Activated CD8-positive, alpha-beta memory T cell treated with anti-CD3 and anti-CD28 coated beads for 48 hours (primary cell): ENCODE data around the gene ST6GAL1.
"Not testable (repeated sequence)": the region's sequence is repeated elsewhere in the genome, so short reads cannot be mapped to it uniquely, and the experiment has no call there.

Experiments used
- DNase-seq, 3 experiments: peaks; one replicate each; pipeline ENCODE4 v3.0.0-alpha.2; 2020; ENCODE audit warnings: low read depth in 2 of 3, low spot score in 2 of 3

ST6GAL1 gene

DNA sequence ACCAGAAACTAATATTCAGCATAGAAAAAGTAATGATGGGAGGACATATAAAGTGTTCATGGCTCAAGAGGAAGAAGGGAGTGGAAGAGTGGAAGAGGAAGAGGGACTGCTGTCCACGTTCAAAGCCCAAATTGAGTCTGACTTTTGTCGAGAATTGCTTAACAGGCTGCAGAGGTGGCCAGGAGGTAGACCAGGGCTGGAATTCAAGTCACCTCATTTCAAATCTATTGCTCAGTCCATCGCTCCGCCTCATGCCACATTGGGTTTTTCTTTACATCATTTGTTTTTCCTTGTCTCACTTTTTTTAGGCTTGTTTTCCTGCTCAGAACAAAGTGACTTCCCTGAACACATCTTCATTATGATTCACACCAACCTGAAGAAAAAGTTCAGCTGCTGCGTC, 112.0 kb downstream of the ST6GAL1 start:
- DNase-seq: no peak

DNA sequence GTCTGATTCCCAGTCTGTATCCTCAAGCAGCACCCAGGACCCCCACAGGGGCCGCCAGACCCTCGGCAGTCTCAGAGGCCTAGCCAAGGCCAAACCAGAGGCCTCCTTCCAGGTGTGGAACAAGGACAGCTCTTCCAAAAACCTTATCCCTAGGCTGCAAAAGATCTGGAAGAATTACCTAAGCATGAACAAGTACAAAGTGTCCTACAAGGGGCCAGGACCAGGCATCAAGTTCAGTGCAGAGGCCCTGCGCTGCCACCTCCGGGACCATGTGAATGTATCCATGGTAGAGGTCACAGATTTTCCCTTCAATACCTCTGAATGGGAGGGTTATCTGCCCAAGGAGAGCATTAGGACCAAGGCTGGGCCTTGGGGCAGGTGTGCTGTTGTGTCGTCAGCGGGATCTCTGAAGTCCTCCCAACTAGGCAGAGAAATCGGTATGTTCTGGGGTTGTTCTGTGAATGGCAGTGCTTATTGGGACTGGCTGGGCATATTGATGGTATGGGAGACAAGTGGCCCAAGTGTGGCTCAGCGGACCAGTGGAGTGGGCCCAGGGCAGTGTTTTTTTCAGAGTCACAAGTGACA, 112.6 kb downstream of the ST6GAL1 start:
- DNase-seq: no peak

DNA sequence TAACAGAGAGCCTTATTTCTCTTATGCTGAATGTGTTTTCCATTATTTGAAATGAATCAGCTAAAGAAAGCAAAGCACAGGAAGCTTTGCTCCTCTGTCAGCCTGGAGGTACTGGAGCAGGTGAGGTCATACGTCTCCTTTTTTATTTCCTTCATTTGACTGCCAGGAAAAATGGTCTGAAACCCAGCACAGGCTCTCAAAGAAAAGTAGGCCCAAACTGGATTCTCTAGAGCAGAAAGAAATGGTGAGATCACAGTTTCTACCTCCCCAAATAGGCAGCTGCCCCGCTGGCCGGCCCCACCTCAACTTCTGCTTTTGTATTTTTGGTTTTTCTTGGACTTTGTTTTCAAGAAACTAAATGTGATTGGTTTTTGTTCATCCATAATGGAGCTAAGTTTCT, 113.9 kb downstream of the ST6GAL1 start:
- no peak for DNase-seq

DNA sequence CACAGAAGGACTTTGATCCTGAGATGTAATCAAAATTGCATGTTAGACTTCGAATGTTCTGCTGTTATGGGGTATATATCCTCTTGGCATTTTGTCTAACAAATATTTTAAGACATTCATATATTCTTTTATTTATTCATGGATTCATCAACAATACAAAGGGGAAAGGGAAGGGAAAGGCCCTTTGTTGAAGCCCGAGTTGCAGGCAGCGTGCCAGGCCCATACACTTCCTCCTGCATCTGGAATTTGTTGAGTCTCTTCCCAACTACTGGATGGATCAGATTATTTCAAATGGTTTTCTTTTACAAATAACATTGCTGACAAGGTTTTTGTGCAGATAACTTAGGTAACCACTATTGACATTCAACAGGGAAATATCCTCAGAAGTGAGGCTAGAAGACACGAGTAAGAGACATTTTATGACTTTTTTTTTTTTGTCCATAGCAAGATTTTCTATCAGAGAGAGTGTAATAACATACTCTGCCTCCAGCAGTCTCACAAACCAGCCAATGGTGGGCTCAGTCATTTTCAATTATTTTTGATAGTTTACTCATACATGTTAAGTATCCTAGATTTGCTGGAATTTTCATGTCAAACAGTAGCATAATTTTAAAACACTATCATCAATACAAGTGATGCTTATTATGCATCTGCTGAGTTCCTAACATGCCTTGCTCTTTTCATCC, 114.7 kb downstream of the ST6GAL1 start:
- no peak for DNase-seq

DNA sequence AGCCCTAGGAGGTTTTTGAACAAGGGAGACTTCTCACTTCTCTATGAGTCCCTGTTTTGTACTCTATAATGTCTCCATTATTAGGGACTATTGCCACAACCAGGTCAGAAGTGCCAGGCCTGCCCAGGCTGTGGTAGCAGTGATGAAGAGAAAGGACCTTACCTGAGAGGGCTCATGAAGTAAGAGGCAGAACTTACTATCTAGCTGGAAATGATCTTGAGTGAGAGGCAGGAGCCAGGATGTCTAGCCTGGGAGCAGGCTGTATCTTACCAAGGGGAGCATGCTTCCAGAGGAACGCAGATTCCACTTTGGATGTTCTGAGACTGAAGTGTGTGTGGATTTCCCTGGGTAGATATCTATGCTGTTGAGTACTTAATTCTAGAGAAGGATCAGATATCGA, 115.7 kb downstream of the ST6GAL1 start:
- DNase-seq: no peak

DNA sequence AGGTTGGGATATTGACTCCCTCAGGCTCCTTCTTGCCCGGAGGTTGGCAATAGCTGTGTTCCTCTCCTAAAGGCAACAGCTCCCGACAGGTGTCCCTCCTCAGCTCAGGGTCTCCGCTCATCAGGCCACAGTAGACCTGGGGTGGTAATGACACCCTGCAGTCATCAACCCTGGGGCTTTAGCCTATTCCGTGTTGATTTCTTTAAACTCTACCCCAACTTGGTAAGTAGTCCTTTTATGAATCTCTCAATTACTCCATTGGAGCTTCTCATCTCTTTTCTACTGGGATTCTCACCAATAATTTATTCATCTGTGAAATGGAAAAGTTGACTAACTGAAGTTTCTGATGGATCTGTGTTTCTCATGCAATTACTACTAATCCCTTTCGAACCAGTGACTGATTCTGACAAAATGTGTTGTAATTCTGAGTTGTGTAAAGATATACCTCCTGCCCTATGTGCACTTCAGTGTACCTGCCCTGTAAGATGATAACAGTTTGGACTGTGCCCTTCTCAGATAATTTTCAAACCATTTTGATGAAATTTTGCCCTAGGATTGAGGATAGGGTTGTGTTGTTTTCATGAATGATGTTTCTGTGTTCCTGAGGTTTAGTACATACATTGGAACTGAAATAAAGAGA, 119.3 kb downstream of the ST6GAL1 start:
- DNase-seq: no peak

DNA sequence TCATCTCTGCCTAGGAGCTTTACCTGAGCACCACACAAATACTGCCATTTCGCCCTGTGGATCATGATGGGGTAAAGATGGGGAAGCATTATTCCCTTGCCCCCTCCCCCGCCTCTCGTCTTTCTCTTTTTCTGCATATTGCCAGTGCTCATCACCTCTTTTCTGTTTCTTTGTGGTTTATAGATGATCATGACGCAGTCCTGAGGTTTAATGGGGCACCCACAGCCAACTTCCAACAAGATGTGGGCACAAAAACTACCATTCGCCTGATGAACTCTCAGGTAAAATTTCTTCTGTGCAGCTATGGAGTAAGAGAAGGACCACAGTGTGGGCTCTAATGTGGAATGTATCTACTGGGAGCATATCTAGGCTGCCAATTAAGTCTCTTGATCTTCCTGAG, 120.7 kb downstream of the ST6GAL1 start:
- DNase-seq: no peak

DNA sequence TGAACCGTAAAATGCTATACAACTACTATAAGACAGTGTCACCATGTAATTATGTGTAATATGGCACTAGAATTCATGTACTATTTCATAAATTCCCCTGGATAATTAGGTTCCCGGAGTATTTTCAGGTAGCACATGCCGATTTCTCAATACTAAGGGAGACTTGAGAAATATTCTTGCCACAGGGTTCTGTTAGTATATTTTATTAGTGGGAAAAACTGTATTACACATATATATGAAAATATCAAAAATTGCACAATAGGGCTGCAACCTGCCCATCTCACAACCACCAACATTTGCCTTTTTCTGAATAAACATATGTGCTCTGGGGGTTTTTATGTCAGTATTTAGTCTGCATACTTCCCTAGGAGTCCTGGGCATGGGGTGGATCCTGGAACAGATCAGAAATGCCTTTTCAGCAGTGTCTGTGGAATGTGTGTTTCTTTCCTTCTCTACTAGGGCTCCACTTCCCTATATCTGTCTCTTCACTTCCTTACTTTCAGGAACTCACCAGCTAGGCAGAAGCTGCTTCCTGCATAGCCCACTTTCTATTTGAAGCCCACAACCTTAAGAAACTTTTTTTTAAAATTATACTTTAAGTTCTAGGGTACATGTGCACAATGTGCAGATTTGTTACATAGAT, 121.5 kb downstream of the ST6GAL1 start:
- DNase-seq: no peak

DNA sequence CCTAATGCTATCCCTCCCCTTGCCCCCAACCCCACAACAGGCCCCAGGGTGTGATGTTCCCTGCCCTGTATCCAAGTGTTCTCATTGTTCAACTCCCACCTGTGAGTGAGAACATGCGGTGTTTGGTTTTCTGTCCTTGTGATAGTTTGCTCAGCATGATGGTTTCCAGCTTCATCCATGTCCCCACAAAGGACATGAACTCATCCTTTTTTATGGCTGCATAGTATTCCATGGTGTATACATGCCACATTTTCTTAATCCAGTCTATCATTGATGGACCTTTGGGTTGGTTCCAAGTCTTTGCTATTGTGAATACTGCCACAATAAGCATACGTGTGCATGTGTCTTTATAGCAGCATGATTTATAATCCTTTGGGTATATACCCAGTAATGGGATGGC, 122.1 kb downstream of the ST6GAL1 start:
- not testable (repeated sequence) for DNase-seq

DNA sequence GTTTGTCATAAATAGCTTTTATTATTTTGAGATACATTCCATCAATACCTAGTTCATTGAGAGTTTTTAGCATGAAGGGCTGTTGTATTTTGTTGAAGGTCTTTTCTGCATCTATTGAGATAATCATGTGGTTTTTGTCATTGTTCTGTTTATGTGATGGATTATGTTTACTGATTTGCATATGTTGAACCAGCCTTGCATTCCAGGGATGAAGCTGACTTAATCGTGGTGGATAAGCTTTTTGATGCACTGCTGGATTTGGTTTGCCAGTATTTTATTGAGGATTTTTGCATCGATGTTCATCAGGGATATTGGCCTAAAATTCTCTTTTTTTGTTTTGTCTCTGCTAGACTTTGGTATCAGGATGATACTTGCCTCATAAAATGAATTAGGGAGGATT, 124.1 kb downstream of the ST6GAL1 start:
- DNase-seq: not testable (repeated sequence)

DNA sequence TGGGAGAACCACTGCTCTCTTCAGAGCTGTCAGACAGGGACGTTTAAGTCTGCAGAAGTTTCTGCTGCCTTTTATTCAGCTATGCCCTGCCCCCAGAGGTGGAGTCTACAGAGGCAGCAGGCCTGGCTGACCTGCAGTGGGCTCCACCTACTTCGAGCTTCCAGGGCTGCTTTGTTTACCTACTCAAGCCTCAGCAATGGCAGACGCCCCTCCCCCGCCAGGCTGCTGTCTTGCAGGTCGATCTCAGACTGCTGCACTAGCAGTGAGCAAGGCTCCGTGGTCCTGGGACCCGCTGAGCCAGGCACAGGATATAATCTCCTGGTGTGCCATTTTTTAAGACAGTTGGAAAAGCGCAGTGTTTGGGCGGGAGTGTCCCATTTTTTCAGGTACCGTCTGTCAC, 127.5 kb downstream of the ST6GAL1 start:
- not testable (repeated sequence) for DNase-seq

DNA sequence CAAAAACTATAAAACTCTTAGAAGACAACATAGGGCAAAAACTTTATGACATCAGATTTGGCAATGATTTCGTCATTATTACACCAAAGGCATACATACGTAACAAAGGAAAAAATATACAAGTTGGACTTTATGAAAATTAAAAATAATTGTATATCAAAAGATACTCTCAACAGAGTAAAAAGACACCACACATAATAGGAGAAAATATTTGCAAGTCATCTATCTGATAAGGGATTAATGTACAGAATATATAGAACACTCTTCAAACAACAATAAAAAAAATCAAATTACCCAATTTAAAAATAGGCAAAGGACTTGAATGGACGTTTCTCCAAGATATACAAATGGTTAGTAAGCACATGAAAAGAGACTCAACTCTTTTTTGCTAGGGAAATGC, 131.4 kb downstream of the ST6GAL1 start:
- no peak for DNase-seq

DNA sequence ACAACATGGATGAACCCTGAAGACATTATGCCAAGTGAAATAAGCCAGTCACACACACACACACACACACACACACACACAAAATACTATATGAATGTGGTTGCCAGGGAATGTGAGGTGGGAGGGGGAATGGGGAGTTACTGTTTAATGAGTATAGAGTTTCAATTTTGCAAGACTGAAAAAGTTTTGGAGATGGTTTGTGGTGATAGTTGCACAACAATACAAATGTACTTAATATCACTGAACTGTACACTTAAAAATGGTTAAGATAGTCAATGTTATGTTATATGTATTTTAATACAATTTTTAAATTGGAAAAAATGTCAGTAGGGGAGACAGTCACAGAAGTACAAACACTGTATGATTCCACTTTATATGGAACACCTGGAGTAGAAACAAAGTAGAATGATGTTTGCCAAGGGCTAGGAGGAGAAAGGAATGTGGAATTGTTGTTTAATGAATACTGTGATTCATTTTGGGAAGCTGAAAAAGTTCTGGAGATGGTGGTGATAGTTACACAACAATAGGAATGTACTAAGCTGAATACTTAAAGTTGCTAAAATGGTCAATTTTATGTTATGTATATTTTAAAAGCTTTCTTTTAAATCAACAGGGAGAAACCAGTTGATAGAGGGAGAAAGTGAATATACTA, 132.3 kb downstream of the ST6GAL1 start:
- DNase-seq: no peak

DNA sequence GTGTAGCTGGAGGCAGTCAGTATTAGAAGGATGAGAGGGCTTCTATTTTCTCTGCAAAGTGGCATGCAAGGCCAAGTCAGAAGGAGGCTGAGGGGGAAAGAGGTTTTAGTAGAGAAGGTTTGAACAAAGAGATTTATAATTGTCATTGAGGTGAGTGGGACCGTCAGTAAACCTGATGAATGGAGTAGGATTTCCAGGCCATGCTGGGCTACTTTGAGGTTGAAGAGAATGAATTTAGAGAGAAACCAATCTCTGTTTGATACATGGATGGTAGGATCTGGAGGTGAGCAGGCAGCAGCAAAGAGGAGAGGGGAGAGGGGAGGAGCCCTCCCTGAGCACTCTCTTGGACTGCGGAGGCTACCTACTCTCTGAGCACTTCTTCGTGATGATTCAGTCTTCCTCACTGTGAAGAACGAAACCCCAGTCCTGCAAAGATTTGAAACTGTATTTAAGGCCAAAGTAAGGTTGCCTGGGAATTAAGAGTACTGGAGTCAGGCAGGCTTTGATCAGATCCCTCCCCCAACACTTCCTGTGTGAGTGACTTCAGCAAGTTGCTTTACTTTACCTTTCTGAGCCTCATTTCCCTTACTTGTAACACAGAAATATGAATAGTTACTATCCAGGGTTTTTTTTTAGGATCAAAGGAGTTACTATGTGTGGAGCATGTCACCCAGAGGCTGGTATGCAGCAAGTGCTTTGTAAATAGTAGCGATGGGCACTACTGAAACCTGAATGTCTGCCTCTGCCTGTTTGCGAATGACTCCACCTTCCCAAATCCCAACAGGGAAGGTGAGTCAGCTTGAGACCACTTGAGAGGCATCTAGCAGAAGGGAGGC, 133.2 kb downstream of the ST6GAL1 start:
- DNase-seq: no peak

DNA sequence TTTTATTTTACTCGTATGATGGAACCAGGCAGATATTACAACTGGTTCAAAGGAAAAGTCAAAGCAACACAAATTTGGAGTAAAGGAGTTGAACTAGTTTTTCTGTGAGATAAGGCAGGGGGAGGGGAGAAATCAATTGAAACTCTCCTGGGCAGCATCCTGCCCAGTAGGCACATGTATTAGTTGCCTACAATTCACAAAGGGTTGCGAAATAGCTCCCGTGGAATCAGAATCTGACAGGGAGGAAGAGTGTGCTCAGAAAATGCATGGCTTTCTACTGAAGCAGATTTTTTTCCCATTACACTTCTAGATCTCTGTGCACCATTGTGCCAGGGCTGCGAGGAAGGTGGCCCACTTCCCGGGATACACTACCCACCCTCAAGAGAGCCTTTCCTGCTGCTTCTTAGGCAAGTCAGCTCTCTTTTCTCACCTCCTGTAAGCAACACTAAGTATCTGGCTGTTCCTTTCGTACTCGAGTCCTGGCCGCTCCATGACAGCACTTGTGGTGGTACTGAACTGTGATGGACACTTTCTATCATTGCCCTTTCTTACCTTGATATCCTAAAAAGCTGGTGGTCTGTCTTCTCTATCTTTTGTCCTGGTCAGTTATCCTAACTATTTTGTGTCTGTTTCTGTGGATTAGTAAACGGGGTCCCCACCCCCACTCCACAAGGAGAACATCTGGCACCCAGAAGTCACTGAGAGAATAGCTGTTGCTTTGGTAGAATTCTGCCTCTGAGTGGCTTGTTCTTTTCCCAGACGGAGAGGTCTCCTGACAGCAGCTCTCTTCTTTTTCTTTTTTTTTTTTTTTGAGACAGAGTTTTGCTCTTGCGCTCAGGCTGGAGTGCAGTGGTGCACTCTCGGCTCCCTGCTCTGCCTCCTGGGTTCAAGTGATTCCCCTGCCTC, 134.1 kb downstream of the ST6GAL1 start:
- DNase-seq: no peak

DNA sequence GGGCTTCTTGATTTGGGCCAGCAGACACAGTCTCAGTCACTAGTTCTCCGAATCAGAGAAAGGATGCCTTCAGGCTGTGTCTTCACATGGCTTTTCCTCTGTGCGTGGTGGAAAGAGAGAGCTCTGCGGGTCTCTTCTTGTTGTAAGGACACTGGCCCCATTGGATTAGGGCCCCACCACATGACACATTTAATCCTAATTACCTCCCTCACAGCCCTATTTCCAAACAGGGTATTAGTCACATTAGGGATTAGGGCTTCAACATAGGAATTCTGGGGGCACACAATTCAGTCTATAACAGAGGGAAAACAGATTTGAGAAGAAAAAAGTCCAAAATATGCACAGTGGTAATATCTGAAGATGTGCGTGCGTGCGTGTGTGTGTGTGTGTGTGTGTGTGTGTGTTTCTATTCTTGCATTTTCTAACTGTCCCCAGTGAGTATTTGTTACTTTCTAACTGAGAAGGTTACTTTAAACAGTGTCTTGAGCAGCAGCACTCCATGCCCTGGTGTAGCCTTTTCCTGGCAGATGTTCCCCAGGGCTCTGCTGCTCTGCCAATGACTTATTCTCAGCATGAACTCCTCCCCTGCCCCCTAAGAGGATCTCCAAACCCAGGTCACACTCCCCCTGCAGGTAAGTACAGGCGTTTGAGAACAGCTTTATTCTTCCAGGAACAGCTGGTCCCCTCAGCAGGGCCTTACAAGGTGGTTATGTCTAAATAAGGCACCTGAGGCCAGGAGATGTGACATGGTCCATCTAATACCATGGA, 136.1 kb downstream of the ST6GAL1 start:
- no peak for DNase-seq

DNA sequence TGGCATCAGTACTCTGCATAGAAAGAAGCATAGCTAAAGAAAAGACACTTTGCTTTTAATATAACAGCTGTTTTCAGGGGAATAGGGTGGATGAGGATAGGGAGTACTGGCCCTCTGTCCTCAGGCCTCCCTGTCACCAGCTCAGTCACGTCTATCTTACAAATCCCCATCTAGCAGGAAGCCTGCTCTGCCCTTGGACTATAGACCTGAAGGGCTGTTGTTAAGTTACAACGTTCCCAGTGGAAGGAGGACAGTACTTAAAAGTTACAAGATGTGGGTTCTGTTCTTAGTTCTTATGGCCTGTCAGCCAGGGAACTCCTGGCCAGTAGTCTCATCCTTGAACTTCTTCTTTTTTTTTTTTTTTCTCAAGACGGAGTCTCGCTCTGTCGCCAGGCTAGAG, 138.5 kb downstream of the ST6GAL1 start:
- no peak for DNase-seq

DNA sequence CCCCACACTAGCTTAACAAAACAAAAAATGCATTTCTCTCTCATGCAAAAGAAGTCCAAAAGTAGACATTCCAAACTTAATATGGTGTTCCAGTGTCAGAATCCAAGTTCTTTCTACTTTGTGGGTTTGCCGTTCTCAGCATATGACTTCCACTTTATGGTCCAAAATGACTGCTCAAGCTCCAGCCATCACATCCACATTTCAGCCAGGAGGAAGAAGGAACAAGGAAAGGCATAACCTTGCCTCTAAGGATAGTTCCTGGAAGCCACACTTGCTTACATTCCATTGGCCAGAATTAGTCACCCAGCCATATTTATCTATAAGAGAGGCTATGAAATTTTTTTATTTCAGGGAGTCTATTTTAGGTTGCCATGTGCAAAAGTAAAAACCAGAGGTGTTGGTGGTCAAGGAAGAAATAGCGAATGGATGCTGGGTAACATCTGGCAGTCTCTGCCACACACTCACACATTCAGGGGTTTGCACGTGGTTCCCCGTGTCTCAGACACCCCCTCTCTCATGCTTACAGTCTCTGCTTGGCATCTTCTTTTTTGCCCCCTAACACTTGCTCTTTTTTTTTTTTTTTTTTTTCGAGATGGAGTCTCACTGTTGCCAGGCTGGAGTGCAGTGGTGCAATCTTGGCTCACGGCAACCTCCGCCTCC, 139.7 kb downstream of the ST6GAL1 start:
- DNase-seq: no peak

DNA sequence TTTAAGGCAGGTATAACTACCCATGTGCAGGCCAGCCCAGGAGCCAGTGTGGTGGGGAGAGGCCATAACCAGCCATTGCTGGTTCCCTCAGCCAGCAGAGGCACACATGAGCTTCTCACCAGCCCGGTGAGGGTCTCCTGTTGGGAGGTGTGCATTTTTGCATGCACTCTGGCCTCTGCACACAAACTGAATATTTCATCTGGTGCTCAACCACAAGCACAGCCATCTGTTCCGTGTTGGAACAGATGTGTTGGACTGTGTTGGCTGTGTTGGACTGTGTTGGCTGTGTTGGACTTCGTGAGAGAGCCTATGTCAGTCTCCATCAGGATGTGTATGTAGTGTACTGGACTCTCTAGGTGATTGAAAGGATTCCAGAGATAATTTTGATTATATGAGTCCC, 141.8 kb downstream of the ST6GAL1 start:
- DNase-seq: no peak
